CD4-positive, CD25-positive, alpha-beta regulatory T cell (primary cell): ENCODE measurements around the gene ERBB4. TPM values are rescaled to one million over a fixed set of nuclear protein-coding genes. Genes with fewer than 3 reads are reported as not detected.
"Not testable (repeated sequence)": the region's sequence is repeated elsewhere in the genome, so short reads cannot be mapped to it uniquely, and the experiment has no call there.

Source experiments
- ATAC-seq, 2 donors: fragments of 150-1000 bp; cut with Tn5 transposase; one replicate each; pipeline ENCODE4 v1.10.0; 2021; ENCODE audit warnings: low read depth in 2 of 2, moderate number of reproducible peaks in 2 of 2, moderate library complexity in 1 of 2
- DNase-seq, 3 donors: peaks; one replicate each; pipeline versions ENCODE4 v3.0.0 to v3.0.0-alpha.2; 2012 to 2022; ENCODE audit warnings: mixed read lengths in 1 of 3
- H3K27ac ChIP-seq: one replicate; pipeline ENCODE4 v1.7.0; 2013; ENCODE audit warnings: mild to moderate bottlenecking, low read length; ENCODE audit not compliant: insufficient read depth, poor library complexity, severe bottlenecking
- H3K27me3 ChIP-seq: one replicate; pipeline ENCODE4 v1.7.0; 2013; ENCODE audit warnings: low read length; ENCODE audit not compliant: control insufficient read depth, insufficient read depth
- H3K36me3 ChIP-seq: one replicate; pipeline ENCODE4 v1.7.0; 2013; ENCODE audit warnings: mild to moderate bottlenecking, low read length, moderate library complexity; ENCODE audit not compliant: control insufficient read depth, insufficient read depth
- H3K4me1 ChIP-seq: 2 replicates; pipeline ENCODE4 v1.7.0; 2013; ENCODE audit warnings: mild to moderate bottlenecking, low read length; ENCODE audit not compliant: insufficient read depth, control insufficient read depth, poor library complexity, severe bottlenecking
- H3K4me3 ChIP-seq: one replicate; pipeline ENCODE4 v1.7.0; 2013; ENCODE audit warnings: low read depth, mild to moderate bottlenecking, low read length, moderate library complexity
- H3K9me3 ChIP-seq, 2 experiments: 1 replicate in 1 of 2; 2 replicates in 1 of 2; pipeline ENCODE4 v1.7.0; 2013; ENCODE audit warnings: low read length in 2 of 2, mild to moderate bottlenecking in 1 of 2, moderate library complexity in 1 of 2; ENCODE audit not compliant: control insufficient read depth in 2 of 2
- H3K27ac Mint-ChIP-seq, 3 donors: one replicate each; pipeline ENCODE4 v1.8.0; 2020 to 2022; ENCODE audit warnings: mild to moderate bottlenecking in 3 of 3, mixed read lengths in 3 of 3, moderate library complexity in 2 of 3
- H3K27me3 Mint-ChIP-seq: one replicate; pipeline ENCODE4 v1.8.0; 2022; ENCODE audit warnings: mild to moderate bottlenecking, mixed read lengths
- H3K36me3 Mint-ChIP-seq: one replicate; pipeline ENCODE4 v1.8.0; 2020; ENCODE audit warnings: mixed read lengths
- H3K4me1 Mint-ChIP-seq, 4 donors: one replicate each; pipeline ENCODE4 v1.8.0; 2020 to 2022; ENCODE audit warnings: mixed read lengths in 4 of 4, mild to moderate bottlenecking in 1 of 4
- H3K4me3 Mint-ChIP-seq, 4 donors: one replicate each; pipeline ENCODE4 v1.8.0; 2020 to 2022; ENCODE audit warnings: mild to moderate bottlenecking in 4 of 4, mixed read lengths in 4 of 4, moderate library complexity in 3 of 4
- H3K9me3 Mint-ChIP-seq, 7 donors: one replicate each; pipeline ENCODE4 v1.8.0; 2020 to 2022; ENCODE audit warnings: mixed read lengths in 7 of 7, mild to moderate bottlenecking in 3 of 7, moderate library complexity in 2 of 7
- polyA plus RNA-seq, 4 donors: library from polyadenylated mRNA; unstranded; fragments of 300-500 nt; fragmentation: Illumina TruSeq; gene quantifications; one replicate each; pipeline ENCODE4 v1.2.3, GENCODE V29; 2021
- total RNA-seq: library from RNA; stranded (reverse); gene quantifications from one replicate; pipeline ENCODE4 v1.2.3, GENCODE V29; 2022

Gene ERBB4
- total and polyA plus RNA-seq, 5 donors from 2014 or later = not detected

DNA sequence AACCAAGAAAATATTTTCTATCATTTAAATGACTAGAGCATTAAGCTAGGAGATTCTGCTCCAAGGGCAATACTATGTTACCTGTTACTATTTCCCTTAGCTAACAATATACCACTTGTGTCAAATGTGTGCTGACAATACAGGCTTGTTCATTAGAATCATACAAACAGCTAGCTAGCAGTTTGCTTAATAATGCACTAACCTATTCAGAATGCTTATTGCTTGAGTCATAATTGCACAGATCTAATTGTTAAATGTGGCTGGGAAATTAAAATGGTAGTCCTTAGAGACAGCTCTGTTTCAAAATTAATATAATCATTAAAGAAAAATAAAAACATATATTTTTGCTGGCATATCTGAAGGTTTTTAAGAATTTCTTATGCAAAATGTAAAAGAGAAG lies 344.2 kb downstream of the ERBB4 start:
- H3K27ac Mint-ChIP-seq = no peak overlapping the region
- Histone ChIP-seq H3K27ac (no peak overlapping the region), H3K36me3 (no peaks in the 10 kb centered on the region), H3K9me3 (no peaks in the 10 kb centered on the region), H3K27me3 (no peaks in the 10 kb centered on the region), H3K4me1 (no peaks in the 10 kb centered on the region), H3K4me3 (no peak overlapping the region)
- H3K4me3 Mint-ChIP-seq = no peak overlapping the region
- peaks cover 0 to 1% (median 0%) of the 10 kb centered on the region in 7 donors for H3K9me3 Mint-ChIP-seq
- no peak for ATAC-seq
- DNase-seq = no peak
- no peaks in the 10 kb centered on the region for H3K4me1 Mint-ChIP-seq
- no peaks in the 10 kb centered on the region for H3K36me3 Mint-ChIP-seq
- H3K27me3 Mint-ChIP-seq = no peaks in the 10 kb centered on the region

DNA sequence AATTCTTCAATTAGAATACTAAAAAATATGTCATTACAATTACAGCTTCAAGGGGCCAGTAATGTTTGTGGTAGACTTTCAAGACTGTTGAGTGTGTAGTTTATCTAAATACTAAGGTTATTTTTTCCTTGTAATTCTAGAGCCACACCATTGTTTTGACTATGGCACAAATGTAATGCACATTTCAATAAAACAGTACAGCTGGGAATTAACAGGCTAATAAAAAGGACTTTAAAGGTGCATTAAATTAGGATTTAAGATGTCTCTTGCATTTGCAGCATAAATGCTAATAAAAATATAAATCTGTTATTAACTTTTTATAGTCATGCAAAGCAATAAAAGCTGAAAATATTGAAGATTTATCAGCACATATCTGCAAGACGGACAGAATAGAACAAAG lies 344.8 kb downstream of the ERBB4 start:
- Mint-ChIP-seq H3K36me3 (no peaks in the 10 kb centered on the region), H3K27ac (no peak overlapping the region), H3K9me3 (peaks cover 0 to 1% (median 0%) of the 10 kb centered on the region in 7 donors), H3K27me3 (no peaks in the 10 kb centered on the region), H3K4me1 (no peaks in the 10 kb centered on the region), H3K4me3 (no peak overlapping the region)
- no peaks in the 10 kb centered on the region for H3K4me1 ChIP-seq
- no peak overlapping the region for H3K27ac ChIP-seq
- DNase-seq (no peak), ATAC-seq (no peak)
- H3K27me3 ChIP-seq = no peaks in the 10 kb centered on the region
- no peaks in the 10 kb centered on the region for H3K36me3 ChIP-seq
- no peak overlapping the region for H3K4me3 ChIP-seq
- no peaks in the 10 kb centered on the region for H3K9me3 ChIP-seq

DNA sequence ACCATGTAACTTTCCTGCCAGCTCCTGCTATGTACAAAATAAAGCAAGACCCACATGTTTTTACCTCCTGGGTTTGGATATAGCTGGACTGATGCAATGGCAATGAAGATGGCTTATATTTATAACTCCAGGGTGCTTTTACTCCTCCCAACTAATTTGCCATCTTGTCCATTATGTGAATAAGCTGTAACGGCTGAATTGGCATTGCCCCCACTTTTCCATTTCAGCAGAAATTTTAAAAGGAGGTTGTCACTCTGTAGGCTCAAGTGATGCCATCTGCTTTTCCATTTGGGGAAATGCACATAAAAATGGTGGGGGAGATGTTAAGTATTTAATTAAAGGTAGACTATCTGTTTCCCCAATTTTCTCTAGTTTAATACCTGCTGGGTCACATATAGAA lies 345.5 kb downstream of the ERBB4 start:
- no peaks in the 10 kb centered on the region for H3K36me3 ChIP-seq
- no peaks in the 10 kb centered on the region for H3K9me3 ChIP-seq
- no peaks in the 10 kb centered on the region for H3K27me3 ChIP-seq
- H3K27ac ChIP-seq = no peak overlapping the region
- Mint-ChIP-seq H3K4me1 (no peaks in the 10 kb centered on the region), H3K36me3 (no peaks in the 10 kb centered on the region), H3K4me3 (no peak overlapping the region), H3K27me3 (no peaks in the 10 kb centered on the region), H3K9me3 (peaks cover 0 to 1% (median 0%) of the 10 kb centered on the region in 7 donors), H3K27ac (no peak overlapping the region)
- ATAC-seq = no peak
- H3K4me1 ChIP-seq = no peaks in the 10 kb centered on the region
- DNase-seq = no peak
- H3K4me3 ChIP-seq = no peak overlapping the region

DNA sequence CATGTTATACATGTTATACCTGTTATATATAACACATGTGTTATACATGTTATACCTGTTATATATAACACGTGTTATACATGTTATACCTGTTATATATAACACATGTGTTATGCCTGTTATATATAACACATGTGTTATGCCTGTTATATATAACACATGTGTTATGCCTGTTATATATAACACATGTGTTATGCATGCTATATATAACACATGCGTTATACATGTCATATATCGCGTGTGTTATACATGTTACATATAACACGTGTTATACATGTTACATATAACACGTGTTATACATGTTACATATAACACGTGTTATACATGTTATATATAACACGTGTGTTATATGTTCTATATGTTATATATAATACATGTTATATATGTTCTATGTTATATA lies 347.2 kb downstream of the ERBB4 start:
- H3K27me3 ChIP-seq, H3K4me1 Mint-ChIP-seq, H3K4me1 ChIP-seq, H3K9me3 Mint-ChIP-seq, H3K4me3 ChIP-seq, H3K27ac Mint-ChIP-seq, DNase-seq, H3K36me3 Mint-ChIP-seq, H3K36me3 ChIP-seq, ATAC-seq, H3K9me3 ChIP-seq, H3K4me3 Mint-ChIP-seq, H3K27ac ChIP-seq, H3K27me3 Mint-ChIP-seq: not testable (repeated sequence)

DNA sequence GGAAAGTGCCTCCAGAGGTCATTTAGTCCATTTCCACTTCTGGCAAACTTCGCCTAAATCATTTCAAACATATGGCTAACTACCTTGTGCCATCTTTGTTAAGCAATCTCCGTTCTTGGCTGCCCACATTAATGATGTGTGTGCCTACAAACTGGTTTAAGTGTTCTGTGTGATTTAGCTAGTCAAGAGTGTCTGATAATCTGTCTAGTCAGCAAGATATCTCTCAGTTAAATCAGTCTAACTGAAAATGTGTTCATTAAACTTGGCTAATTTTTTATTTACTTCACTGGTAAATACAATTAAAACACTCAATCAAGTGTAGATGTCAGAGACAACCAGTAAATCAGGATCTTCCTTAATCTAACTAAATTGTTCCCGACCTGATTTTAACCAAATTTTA lies 352.4 kb downstream of the ERBB4 start:
- no peaks in the 10 kb centered on the region for H3K9me3 Mint-ChIP-seq
- ATAC-seq = no peak
- DNase-seq = no peak

DNA sequence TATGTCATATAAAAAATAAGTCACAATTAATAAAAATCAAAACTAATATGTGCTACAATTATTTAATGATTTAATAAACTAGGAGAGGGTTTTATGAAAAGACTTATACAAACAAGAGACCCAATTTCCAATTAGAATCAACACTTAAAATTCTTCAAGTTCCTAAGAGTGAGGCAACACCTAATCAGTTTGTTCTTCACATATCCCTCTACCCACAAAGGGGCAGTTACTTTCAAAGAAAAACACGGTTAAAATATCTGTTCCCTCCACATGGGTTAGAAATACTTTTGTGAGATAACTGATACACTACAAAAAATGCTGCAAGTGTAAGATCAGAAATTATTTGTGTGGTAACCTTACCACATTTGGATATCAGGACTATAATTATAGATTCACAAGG lies 357.0 kb downstream of the ERBB4 start:
- no peaks in the 10 kb centered on the region for H3K4me1 Mint-ChIP-seq
- no peak for ATAC-seq
- Histone ChIP-seq H3K36me3 (no peaks in the 10 kb centered on the region), H3K9me3 (no peaks in the 10 kb centered on the region), H3K27ac (no peak overlapping the region), H3K4me3 (no peak overlapping the region), H3K4me1 (no peaks in the 10 kb centered on the region), H3K27me3 (no peaks in the 10 kb centered on the region)
- H3K27ac Mint-ChIP-seq = no peak overlapping the region
- no peaks in the 10 kb centered on the region for H3K9me3 Mint-ChIP-seq
- DNase-seq = no peak
- H3K27me3 Mint-ChIP-seq = no peaks in the 10 kb centered on the region
- H3K36me3 Mint-ChIP-seq = no peaks in the 10 kb centered on the region
- H3K4me3 Mint-ChIP-seq = no peak overlapping the region

More for the DNA sequence above, 352.4 kb downstream of the ERBB4 start:
- Histone ChIP-seq H3K36me3 (no peaks in the 10 kb centered on the region), H3K4me3 (no peak overlapping the region), H3K4me1 (no peaks in the 10 kb centered on the region), H3K9me3 (peaks cover 0 to 1% of the 10 kb centered on the region in 2 experiments), H3K27ac (no peak overlapping the region), H3K27me3 (no peaks in the 10 kb centered on the region)
- no peaks in the 10 kb centered on the region for H3K4me1 Mint-ChIP-seq
- no peaks in the 10 kb centered on the region for H3K36me3 Mint-ChIP-seq
- no peak overlapping the region for H3K27ac Mint-ChIP-seq
- H3K4me3 Mint-ChIP-seq = no peak overlapping the region
- no peaks in the 10 kb centered on the region for H3K27me3 Mint-ChIP-seq

DNA sequence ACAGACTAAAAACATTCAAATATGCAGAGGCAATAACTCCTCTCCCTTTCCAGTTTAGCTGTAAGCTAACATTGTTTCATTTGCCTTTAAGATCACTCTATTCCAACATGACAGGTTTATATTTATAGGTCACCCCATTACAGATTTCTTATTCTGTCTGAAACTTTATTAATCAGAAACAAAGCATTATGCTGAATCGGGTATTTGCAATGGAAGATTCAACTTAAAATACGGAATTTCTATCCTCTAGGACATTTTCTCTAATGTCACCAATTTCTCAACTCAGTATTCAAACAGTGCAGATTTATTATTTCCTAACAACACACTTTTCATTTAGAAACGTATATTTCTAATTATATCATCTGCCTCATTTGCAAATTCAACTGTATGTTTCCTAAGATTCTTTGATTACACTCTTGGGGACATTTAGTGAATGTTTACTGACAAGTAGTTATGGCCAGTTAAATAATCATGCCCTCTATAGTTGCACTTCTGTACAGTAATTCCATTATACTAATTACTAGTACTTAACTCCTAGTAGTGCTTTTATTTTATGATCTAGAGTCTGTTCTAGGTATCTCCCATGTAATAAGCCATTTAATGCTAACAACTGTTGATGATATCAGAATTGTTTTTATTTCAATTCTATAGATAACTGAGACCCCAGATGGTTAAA lies 358.1 kb downstream of the ERBB4 start:
- Histone ChIP-seq H3K27me3 (no peaks in the 10 kb centered on the region), H3K4me3 (no peak overlapping the region), H3K36me3 (no peaks in the 10 kb centered on the region), H3K9me3 (no peaks in the 10 kb centered on the region), H3K27ac (no peak overlapping the region), H3K4me1 (no peaks in the 10 kb centered on the region)
- no peaks in the 10 kb centered on the region for H3K9me3 Mint-ChIP-seq
- H3K4me3 Mint-ChIP-seq = no peak overlapping the region
- no peaks in the 10 kb centered on the region for H3K36me3 Mint-ChIP-seq
- no peaks in the 10 kb centered on the region for H3K27me3 Mint-ChIP-seq
- H3K27ac Mint-ChIP-seq = no peak overlapping the region
- DNase-seq = no peak
- H3K4me1 Mint-ChIP-seq = no peaks in the 10 kb centered on the region
- ATAC-seq = no peak

DNA sequence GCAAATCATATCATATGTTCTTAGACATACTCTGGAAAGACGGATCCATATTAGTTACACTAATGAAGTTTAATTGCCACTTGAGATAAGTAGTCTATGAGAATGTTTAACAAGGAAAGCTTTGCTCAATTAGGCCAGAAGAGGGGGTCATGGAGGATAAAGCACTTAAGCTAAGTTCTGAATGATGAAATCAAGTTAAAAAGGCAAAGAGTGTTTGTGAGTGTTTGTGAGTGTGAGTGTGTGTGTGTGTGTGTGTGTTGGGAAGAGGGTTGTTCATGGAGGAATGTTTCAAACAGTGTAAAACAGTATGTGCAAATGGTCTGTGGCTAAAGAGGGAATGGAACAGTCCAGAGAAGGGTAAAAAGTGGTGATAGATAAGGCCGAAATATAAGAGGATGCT lies 360.9 kb downstream of the ERBB4 start:
- H3K36me3 Mint-ChIP-seq = no peaks in the 10 kb centered on the region
- H3K4me3 Mint-ChIP-seq = no peak overlapping the region
- Histone ChIP-seq H3K9me3 (no peaks in the 10 kb centered on the region), H3K27me3 (no peaks in the 10 kb centered on the region), H3K36me3 (no peaks in the 10 kb centered on the region), H3K27ac (no peak overlapping the region), H3K4me1 (no peaks in the 10 kb centered on the region), H3K4me3 (no peak overlapping the region)
- no peaks in the 10 kb centered on the region for H3K27me3 Mint-ChIP-seq
- no peak for DNase-seq
- H3K9me3 Mint-ChIP-seq = peaks cover 0 to 4% (median 0%) of the 10 kb centered on the region in 7 donors
- no peak for ATAC-seq
- no peaks in the 10 kb centered on the region for H3K4me1 Mint-ChIP-seq
- H3K27ac Mint-ChIP-seq = no peak overlapping the region
